ENCODE results near the gene VWDE. TPM values are rescaled to one million over a fixed set of nuclear protein-coding genes. Genes with fewer than 3 reads are reported as not detected.

The VWDE gene
- total RNA-seq, 1 experiment from 2014 or later, result 3.1 TPM

- no peak for DNase-seq (ENCODE audit: extremely low read depth, low read depth)
These were observed 52.7 kb downstream of the VWDE start for GRCh38 chr7:12350971-12351370.

DNA sequence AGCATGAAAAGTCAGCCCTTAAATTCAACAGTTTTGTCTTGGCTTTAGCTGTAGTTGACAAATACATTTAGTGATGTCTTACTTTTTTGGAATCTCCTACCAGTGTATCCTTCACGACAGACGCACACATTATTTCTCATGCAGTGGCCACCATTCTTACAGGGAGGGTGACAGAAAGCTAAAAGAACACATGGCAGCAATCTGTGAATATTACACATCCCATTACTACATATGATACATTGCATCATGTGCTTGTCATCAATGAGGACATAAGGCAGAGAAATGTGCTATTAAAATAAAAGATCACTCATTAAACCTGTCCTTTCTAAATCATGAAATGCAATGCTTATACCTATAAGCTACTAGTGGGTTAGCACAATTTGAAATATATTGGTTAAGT is 66.6 kb downstream of the VWDE start:
- DNase-seq (ENCODE audit: extremely low read depth, low read depth), result no peak

DNA sequence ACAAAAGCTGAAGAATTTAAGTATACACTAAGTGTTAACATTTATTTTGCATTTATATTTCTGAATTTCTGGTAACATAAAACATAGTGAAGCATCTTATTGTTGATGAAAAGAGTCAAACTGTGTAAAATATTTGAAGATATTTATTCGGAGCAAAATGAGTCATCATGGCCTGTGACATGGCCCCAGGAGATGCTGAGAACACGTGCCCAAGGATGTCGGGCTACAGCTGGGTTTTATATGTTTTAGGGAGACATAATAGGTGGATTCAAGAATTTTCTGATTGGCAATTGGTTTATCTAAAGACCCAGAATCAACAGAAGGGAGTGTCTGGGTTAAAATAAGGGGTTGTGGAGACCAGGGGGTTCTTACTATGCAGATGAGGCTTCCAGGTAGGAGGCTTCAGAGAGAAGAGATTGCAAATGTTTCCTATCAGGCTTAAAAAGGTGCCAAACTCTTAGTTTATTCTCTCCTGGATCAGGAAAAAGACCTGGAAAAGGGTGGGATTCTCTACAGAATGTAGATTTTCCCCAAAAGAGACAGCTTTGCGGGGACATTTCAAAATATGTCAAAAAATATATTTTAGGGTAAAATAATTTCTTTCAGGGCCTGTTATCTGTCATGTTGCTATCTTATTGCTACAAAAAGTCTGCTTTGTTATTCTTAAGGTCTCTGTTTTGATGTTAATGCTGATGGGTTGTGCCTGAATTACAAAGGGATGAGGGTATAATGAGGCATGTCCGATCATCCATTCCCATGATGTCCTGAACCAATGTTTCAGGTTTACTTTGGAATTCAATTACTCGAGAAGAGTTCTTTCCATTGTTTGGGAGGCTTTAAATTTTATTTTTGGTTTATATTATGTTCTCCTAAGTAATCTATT is 74.5 kb downstream of the VWDE start:
- no peak for DNase-seq (ENCODE audit: extremely low read depth, low read depth)

DNA sequence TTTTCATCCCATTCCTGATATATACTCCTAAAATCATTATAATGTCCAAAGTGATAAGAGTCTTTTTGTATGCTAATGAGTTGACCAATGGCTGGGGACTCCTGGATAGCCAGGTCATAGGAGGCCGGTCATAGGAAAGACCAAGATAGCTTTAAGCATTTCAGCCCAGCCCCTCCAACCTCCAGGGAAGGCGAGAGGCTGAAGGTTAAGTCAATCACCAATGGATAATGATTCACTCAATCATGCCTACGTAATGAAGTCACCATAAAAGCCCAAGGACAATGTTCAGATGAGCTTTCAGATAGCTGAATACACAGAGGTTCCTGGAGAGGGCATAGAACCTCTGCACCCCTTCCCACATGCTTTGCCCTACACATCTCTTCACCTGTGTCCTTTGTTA is 75.7 kb downstream of the VWDE start:
- DNase-seq (ENCODE audit: extremely low read depth, low read depth), result no peak

DNA sequence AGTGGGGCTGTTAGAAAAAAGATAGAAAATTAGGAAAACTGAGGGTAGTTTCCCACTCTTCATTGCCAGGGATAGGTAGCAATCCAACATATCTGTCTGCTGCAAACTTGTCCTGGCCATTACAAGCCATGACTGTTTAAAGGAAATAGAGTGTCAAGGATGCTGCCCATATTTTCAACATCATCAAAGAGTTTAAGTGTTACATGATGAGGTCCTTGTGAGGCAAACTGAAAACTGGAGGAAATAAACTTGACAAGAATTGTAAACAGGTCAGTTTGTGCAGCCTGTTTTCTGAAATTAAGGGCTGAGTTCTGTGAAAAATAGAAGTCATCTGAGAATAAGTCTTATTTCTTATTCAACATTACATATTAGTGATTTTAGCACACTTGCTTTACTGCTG is 78.0 kb downstream of the VWDE start:
- no peak for DNase-seq (ENCODE audit: extremely low read depth, low read depth)

DNA sequence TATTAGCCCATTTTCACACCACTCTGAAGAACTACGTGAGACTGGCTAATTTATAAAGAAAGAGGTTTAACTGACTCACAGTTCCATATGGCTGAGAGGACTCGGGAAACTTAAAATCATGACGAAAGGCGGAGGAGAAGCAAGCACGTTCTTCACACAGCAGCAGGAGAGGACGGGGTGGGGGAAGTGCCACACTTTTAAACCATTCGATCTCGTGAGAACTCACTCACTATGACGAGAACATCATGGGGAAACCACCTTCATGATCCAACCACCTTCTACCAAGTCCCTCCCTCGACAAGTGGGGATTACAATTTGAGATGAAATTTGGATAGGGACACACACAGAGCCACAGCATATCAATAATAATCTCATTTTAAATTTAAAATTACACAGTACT is 80.2 kb downstream of the VWDE start:
- DNase-seq (ENCODE audit: extremely low read depth, low read depth), result no peak

DNA sequence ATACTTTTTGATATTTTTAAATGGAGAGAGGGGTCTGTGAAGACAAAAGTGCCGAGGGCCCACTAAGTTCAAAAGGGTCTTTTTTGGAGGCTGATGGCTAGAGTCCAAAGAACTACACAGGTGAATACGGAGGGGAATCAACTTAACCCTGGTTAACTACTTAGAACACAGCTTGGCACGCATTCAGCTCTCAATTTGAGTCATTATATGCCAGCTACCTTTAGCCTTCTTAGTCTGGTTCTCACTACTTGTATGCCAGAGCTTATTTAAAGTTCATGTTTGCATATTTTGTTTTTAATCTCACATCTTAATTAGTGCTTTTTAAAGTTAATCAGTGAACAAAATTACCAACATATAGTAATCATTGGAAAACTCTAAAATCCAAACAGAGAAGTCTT is 80.8 kb downstream of the VWDE start:
- no peak for DNase-seq (ENCODE audit: extremely low read depth, low read depth)

GRCh38 chr7:12322284-12322902 is 81.3 kb downstream of the VWDE start:
- DNase-seq (ENCODE audit: extremely low read depth, low read depth), result peak; percentile 40

DNA sequence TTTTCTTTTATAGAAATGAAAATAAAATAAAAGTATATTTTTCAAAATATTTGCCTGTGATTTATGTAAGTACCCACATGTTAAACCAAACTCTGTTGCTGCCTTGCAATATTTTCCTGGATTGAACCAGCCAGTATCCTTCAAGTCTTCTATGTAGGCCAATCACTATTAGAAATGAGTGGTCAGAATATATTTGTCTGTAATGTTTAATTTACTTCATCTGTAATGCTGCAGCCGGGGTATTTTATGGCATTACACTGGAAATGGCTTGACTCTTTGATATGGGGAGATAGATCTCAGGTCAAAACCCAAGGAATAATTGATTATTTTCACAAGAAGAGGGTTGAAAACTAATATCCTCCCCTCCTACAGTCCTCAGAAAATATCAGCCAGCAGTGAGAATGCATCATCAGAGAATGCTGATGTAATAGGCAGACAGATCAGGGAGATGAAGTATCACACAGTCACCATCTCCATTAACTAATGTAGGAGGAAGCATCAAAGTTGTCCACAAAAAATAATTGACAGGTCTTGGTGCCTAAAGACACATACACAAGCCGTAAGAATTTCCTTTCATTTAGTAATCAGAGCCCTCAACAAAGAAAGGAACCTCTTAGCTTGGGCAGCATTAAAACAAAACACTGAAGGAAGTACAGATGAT is 82.5 kb downstream of the VWDE start:
- peak; percentile 65 for DNase-seq (ENCODE audit: extremely low read depth, low read depth)

DNA sequence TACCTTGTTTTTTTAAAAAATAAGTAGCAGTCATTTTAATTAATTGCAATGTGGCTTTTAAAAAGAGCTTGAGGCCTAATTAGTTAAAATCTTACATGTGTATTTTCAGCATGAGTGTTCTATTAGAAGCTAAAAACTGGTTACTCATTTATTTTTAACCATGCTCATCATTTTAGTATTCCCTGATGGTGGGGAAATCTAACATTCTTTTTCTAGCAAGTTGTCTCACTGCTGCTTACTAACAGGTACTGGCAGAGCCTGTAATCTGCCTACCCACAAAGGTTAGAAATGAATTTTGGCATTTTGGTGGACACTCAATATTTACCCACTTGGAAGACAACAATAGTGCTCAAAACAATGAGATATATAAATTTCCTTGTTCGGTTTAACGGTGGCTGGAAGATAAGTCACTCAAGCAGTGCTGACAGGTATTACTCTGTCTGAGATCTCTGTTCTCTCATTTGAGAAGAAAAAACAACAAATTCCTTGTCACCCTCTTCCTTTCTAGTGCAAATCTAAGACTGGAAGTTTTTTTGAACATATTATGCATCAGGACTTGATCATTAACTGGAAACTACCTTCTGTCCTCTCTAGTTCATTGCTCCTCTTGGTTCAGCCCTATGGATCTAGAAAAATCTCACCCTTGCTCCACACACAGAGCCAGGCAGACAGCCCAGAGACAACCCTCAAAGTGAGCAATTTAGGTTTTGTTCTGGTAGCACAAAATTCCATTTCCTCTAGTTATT is 83.3 kb downstream of the VWDE start:
- DNase-seq (ENCODE audit: extremely low read depth, low read depth), result no peak

DNA sequence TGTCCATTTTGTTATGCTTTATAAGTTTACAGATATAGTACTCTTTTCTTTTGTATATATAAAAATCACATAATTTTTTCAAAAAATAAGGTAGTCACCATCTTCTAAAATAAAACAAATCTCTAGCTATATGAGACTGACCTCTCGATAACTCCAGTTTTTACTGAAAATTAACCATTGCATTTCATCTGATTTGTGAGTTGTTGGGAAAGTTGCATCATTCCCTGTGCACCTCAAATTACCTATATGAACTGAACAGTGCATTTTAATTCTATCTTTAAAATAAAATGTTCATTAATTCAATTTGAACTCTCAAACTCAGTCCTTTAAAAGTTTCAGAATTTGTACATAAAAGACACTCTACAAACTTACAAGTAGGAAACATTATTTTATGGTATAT is 86.0 kb downstream of the VWDE start:
- DNase-seq (ENCODE audit: extremely low read depth, low read depth), result no peak

DNA sequence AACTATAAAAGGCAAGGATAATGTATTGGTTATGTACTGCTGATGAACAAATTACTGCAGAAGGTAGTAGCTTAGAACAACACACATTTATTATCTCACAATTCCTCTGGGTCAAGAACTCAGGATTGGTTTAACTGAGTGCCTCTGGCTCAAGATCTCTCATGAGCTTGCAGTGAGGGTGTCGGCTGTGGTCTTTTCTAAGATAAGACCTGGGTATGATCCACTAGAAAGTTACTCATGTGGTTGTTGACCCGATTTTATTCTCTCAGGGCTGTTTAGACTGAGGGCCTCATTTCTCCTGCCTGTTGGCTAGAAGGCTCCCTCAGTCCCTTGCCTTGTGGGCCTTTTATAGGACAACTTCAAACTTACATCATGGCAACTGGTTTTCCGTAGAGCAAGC is 86.7 kb downstream of the VWDE start:
- DNase-seq (ENCODE audit: extremely low read depth, low read depth), result no peak

- no peak for DNase-seq (ENCODE audit: extremely low read depth, low read depth)
These were observed 88.6 kb downstream of the VWDE start for GRCh38 chr7:12315049-12315448.

GRCh38 chr7:12314199-12314598 is 89.5 kb downstream of the VWDE start:
- no peak for DNase-seq (ENCODE audit: extremely low read depth, low read depth)

GRCh38 chr7:12305502-12305901 is 98.2 kb downstream of the VWDE start:
- no peak for DNase-seq (ENCODE audit: extremely low read depth, low read depth)

DNA sequence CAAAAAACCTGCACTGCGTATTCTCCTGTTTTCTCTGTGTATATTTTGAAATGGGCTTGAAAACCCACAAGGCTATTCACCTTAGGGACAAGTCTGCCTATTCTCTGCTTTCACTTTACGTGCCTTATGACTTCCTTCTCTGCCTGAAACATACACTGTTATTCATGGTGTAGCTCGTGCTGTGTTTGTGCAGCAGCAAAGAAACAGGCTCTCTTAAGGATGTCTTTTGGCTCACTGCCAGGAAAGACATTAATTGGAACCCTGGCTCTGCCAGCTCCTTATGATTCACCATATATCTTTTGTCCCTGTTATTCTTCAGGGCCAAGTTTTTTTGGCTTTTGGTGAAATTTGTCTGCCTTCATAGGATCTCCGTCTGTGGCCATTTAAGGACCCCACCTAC is 100.2 kb downstream of the VWDE start:
- DNase-seq (ENCODE audit: extremely low read depth, low read depth), result no peak

DNA sequence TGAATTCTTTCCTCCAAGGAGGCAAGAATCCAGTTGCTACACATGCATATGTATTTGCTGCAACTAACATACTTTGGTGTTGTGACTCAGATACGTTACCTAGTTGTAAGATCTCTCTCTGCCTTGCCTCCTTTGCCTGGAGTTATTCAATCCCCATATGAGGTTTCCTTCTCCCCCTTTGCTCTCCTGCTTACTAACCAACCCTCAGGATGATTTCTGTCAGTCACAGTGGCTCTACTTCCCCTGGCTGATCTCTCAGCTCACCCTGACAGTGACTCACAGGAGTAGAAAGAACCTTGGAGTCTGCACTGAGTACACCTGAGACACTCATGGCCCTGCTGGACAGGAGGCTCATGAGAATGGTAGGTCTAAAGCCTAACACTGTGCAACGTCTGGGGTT is 100.6 kb downstream of the VWDE start:
- no peak for DNase-seq (ENCODE audit: extremely low read depth, low read depth)

DNA sequence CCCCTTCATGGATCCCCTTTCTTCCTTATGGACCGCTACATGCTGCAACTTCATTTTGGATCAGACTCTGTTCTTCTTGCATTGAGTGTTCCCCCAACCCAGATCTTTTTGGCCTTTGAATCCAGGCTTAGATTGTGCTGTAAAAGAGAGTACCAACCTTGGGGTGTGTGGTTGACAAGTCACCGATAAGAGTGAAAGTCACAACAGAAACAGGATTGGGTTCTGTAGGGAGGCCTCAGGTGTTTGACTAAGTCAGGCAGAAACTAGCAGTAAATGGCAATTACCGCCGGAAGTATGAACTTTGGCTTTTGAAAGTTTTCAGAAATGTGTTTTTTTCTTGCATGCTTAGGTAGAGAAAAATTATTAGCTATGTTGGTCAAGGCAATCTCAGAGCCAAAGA is 103.2 kb downstream of the VWDE start:
- DNase-seq (ENCODE audit: extremely low read depth, low read depth), result no peak

DNA sequence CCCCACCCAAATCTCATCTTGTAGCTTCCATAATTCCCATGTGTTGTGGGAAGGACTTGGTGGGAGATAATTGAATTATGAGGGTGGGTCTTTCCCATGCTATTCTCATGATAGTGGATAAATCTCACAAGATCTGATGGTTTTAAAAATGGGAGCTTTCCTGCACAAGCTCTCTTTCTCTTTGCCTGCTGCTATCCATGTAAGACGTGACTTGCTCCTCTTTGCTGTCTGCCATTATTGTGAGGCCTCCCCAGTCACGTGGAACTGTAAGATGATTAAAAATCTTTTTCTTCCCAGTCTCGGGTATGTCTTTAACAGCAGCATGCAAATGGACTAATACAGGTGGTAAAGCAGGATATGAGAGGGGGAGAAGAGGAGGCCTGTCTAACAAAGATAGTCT is 104.3 kb downstream of the VWDE start:
- no peak for DNase-seq (ENCODE audit: extremely low read depth, low read depth)

DNA sequence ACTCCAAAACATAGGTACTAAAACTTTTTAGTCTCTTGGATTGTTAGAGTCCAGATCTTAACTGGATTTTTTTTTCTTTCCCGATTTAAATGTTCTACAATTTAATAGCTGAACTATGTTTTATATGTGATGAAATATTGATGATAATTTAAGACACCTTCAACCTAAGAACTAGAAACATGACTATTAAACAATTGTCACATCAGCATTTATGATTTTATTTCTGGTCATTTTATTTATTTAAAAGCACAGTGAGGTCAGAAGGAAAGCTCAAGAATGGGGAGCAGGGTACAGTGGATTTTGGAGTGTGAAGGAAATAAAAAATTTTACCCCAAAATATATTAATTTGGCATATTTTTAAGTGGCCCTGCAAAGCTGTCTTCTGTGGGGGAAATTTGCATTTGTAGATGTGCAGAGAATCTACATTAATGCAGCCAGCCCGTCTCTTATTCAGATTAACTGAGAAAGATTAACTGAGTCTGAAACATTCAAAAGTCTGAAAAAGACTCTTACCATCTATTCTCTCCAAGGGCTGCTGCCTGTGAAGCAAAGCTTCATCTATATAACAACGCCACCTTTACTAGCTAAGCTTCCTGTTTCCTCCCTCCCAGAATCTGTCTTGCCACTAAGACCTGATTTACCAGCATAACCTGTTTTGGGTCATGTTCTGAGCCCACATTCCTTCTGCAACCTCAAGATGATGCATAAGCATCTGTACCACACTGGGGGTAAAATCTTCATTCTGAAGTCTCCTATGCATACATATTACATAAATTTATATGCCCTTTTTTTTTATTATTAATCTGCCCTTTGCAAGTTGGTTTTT is 106.2 kb downstream of the VWDE start:
- no peak for DNase-seq (ENCODE audit: extremely low read depth, low read depth)

All from NCI-H460 (cell line).